Type B pancreatic cell (in vitro differentiated cells): Measurements from ENCODE around the gene RRP9. TPM values are rescaled to one million over a fixed set of nuclear protein-coding genes. Genes with fewer than 3 reads are reported as not detected.

Experiments used
- DNase-seq: peaks from one replicate; pipeline ENCODE4 v3.0.0; 2021; ENCODE audit warnings: mixed read lengths; ENCODE audit not compliant: unreplicated experiment; ENCODE audit errors: extremely low spot score
- H3K27ac Mint-ChIP-seq: 2 replicates; pipeline ENCODE4 v1.8.0; 2021; ENCODE audit warnings: mild to moderate bottlenecking, mixed read lengths
- H3K27me3 Mint-ChIP-seq: 2 replicates; pipeline ENCODE4 v1.8.0; 2021; ENCODE audit warnings: mixed read lengths
- H3K36me3 Mint-ChIP-seq: 2 replicates; pipeline ENCODE4 v1.8.0; 2021; ENCODE audit warnings: mixed read lengths
- H3K4me1 Mint-ChIP-seq: one replicate; pipeline ENCODE4 v1.8.0; 2021; ENCODE audit warnings: mixed read lengths; ENCODE audit not compliant: unreplicated experiment
- H3K4me3 Mint-ChIP-seq: 2 replicates; pipeline ENCODE4 v1.8.0; 2021; ENCODE audit warnings: mild to moderate bottlenecking, mixed read lengths
- H3K9me3 Mint-ChIP-seq: 2 replicates; pipeline ENCODE4 v1.8.0; 2021; ENCODE audit warnings: mixed read lengths
- CTCF ChIP-seq: fragments of 200-600 bp; sonication (generic); conservative IDR thresholded peaks from 2 replicates; pipeline ENCODE4 v1.5.0; 2021; ENCODE audit warnings: antibody characterized with exemption, mild to moderate bottlenecking
- total RNA-seq: library from RNA; stranded (reverse); gene quantifications from 2 replicates; pipeline ENCODE4 v1.2.1, GENCODE V29; 2021; ENCODE audit warnings: low replicate concordance

RRP9 gene
- total RNA-seq, 1 donor from 2014 or later: 30.0 TPM

- DNase-seq: no peak
- Mint-ChIP-seq H3K4me3 (no peak overlapping the region), H3K27ac (no peak overlapping the region), H3K9me3 (no peaks in the 10 kb centered on the region), H3K27me3 (peaks cover 32% of the 10 kb centered on the region), H3K4me1 (peaks cover 20% of the 10 kb centered on the region), H3K36me3 (no peaks in the 10 kb centered on the region)
- TF ChIP-seq CTCF: no peak
These were observed 7.4 kb upstream of the RRP9 start for GRCh38 chr3:51949121-51949520.

DNA sequence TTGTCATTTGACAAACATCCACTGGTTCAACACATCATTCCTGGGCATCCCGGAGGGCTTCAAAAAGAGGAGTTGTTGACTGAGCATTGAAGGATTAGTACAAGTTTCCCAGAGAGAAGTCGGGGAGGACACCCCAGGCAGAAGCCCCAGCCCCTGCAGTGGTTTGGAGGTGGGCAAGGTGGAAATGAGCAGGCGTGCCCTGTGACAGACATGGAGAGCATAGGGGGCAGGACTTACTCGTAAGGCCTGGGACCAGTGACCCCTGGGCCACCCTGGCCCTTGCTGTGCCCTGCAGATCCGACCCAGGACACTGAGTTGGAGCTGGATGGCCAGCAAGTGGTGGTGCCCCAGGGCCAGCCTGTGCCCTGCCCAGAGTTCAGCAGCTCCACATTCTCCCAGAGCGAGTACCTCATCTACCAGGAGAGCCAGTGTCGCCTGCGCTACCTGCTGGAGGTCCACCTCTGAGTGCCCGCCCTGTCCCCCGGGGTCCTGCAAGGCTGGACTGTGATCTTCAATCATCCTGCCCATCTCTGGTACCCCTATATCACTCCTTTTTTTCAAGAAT, 6.4 kb upstream of the RRP9 start:
- no peaks in the 10 kb centered on the region for H3K36me3 Mint-ChIP-seq
- no peak for DNase-seq
- peaks cover 22% of the 10 kb centered on the region for H3K27me3 Mint-ChIP-seq
- H3K9me3 Mint-ChIP-seq: no peaks in the 10 kb centered on the region
- peaks cover 10% of the 10 kb centered on the region for H3K4me1 Mint-ChIP-seq
- H3K4me3 Mint-ChIP-seq: no peak overlapping the region
- no peak for TF ChIP-seq CTCF
- peak overlapping the region; percentile 6 for H3K27ac Mint-ChIP-seq

DNA sequence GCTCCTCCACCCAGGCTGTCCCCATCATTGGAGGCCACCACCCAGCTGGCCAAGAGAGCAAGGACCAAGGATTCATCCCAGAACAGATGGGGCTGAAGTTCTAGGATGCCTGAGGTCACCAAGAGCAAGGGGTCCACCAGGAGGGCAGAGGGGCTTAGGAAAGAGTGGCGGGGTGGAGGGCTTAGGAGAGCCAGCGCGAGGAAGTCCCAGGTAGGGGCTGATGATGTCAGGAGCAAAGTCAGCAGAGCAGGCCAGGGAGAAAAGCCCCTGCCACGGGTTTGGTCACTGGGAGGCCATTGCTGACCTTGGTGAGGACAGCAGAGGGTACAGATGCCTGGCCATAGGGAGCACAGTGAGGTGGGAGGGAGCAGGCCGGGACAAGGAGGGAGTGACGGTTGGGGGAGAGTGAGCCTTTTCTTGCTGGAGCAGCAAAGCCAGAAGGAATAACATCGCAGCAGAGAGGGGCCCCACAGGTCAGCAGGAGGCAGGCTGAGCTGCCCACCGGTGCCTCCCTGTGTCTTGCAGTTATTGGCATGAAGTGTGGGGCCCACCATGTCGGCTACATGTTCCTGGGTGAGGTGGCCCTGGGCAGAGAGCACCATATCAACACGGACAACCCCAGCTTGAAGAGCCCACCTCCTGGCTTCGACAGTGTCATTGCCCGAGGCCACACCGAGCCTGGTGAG, 5.7 kb upstream of the RRP9 start:
- H3K27me3 Mint-ChIP-seq: peaks cover 19% of the 10 kb centered on the region
- peaks cover 8% of the 10 kb centered on the region for H3K4me1 Mint-ChIP-seq
- H3K4me3 Mint-ChIP-seq: no peak overlapping the region
- no peak for DNase-seq
- H3K9me3 Mint-ChIP-seq: no peaks in the 10 kb centered on the region
- no peaks in the 10 kb centered on the region for H3K36me3 Mint-ChIP-seq
- TF ChIP-seq CTCF: no peak
- peak overlapping the region; percentile 21 for H3K27ac Mint-ChIP-seq

DNA sequence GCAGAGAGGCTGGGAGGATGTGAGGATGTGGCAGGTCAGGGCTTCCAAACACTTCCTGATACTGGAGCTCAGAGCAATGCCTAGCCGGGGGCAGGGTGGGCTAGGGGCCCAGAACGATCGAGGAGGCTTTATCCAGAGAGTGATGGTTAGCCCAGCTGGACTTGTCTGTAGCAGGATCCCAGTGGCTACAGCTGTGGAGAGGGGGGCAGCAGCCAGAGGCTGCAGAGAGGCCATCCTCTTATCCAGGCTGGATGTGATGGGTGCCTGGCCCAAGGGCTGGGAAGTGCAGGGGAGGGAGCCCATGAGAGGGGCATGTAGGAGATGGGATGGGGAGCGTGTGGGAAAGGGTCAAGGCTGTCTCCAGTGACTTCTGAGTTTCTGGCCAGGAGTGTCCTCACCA, 5.1 kb upstream of the RRP9 start:
- no peak for DNase-seq
- no peak for TF ChIP-seq CTCF
- H3K4me3 Mint-ChIP-seq: no peak overlapping the region
- no peak overlapping the region for H3K27ac Mint-ChIP-seq
- H3K27me3 Mint-ChIP-seq: peaks cover 14% of the 10 kb centered on the region
- no peaks in the 10 kb centered on the region for H3K36me3 Mint-ChIP-seq
- peaks cover 8% of the 10 kb centered on the region for H3K4me1 Mint-ChIP-seq
- no peaks in the 10 kb centered on the region for H3K9me3 Mint-ChIP-seq

DNA sequence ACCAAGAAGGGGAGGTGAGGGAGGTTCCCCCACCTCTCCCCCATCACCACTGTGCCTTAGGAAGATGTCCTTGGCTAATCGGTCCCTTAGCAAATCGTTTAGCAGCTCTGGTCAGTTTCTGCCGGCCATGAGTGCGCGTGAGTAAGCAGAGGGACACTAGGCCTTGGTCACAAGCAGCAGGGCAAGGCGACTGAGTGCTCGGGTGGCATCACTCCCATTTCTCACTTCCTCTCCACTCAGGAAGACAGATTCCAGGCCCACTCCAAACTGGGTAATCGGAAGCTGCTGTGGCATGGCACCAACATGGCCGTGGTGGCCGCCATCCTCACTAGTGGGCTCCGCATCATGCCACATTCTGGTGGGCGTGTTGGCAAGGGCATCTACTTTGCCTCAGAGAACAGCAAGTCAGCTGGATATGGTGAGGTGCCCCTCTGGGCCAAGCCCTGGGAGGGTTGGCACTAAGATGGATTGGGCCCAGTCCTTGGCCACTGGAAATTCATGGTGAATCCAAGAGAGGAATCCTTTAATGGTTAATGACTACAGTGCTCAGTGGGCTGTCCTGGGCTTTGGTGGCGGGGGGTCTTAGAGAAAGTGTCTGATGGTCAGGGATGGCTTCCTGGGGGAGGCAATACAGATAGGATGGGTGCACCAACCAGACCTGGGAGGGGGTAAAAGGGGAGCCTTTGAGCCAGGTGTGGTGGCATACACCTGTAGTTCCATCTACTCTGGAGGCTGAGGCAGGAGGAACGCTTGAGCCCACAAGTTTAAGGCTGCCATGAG, 4.4 kb upstream of the RRP9 start:
- Mint-ChIP-seq H3K36me3 (no peaks in the 10 kb centered on the region), H3K4me1 (peaks cover 10% of the 10 kb centered on the region), H3K27ac (no peak overlapping the region), H3K4me3 (no peak overlapping the region), H3K27me3 (peaks cover 7% of the 10 kb centered on the region), H3K9me3 (no peaks in the 10 kb centered on the region)
- TF ChIP-seq CTCF: no peak
- DNase-seq: no peak
